Forelimb muscle (tissue), 1 donor: ENCODE measurements around the gene ADIPOR2. TPM values are rescaled to one million over a fixed set of nuclear protein-coding genes. Genes with fewer than 3 reads are reported as not detected.
"Not testable (repeated sequence)": the region's sequence is repeated elsewhere in the genome, so short reads cannot be mapped to it uniquely, and the experiment has no call there.

ENCODE experiments used
- DNase-seq: peaks from one replicate; pipeline ENCODE4 v3.0.0-alpha.2; 2013; ENCODE audit warnings: low read depth
- polyA plus RNA-seq: library from polyadenylated mRNA; unstranded; fragments of 120-200 nt; gene quantifications from one replicate; pipeline ENCODE4 v1.2.1, GENCODE V29; 2013; ENCODE audit not compliant: insufficient read length

Gene ADIPOR2
- polyA plus RNA-seq, 1 donor: 24.3 TPM

- DNase-seq: not testable (repeated sequence)
These were observed 40.8 kb downstream of the ADIPOR2 start for GRCh38 chr12:1731688-1732078.

GRCh38 chr12:1732914-1733313 is 42.0 kb downstream of the ADIPOR2 start:
- DNase-seq: no peak

GRCh38 chr12:1733712-1734111 is 42.8 kb downstream of the ADIPOR2 start:
- not testable (repeated sequence) for DNase-seq

GRCh38 chr12:1737652-1738286 is 46.9 kb downstream of the ADIPOR2 start:
- DNase-seq: no peak

GRCh38 chr12:1738446-1738845 is 47.6 kb downstream of the ADIPOR2 start:
- no peak for DNase-seq

- DNase-seq: no peak
These were observed 48.5 kb downstream of the ADIPOR2 start for GRCh38 chr12:1739368-1739767.

- DNase-seq: no peak
These were observed 49.5 kb downstream of the ADIPOR2 start for GRCh38 chr12:1740161-1740948.

- no peak for DNase-seq
These were observed 50.5 kb downstream of the ADIPOR2 start for GRCh38 chr12:1741154-1741949.

- DNase-seq: no peak
These were observed 54.1 kb downstream of the ADIPOR2 start for GRCh38 chr12:1744932-1745331.

GRCh38 chr12:1747609-1748008 is 56.7 kb downstream of the ADIPOR2 start:
- no peak for DNase-seq

- no peak for DNase-seq
These were observed 58.1 kb downstream of the ADIPOR2 start for GRCh38 chr12:1749019-1749418.

- no peak for DNase-seq
These were observed 59.4 kb downstream of the ADIPOR2 start for GRCh38 chr12:1750300-1750699.

GRCh38 chr12:1758376-1758775 is 67.5 kb downstream of the ADIPOR2 start:
- no peak for DNase-seq

GRCh38 chr12:1758887-1759286 is 68.0 kb downstream of the ADIPOR2 start:
- DNase-seq: no peak

- DNase-seq: no peak
These were observed 69.9 kb downstream of the ADIPOR2 start for GRCh38 chr12:1760566-1761382.

- DNase-seq: no peak
These were observed 71.0 kb downstream of the ADIPOR2 start for GRCh38 chr12:1761857-1762256.

- no peak for DNase-seq
These were observed 72.3 kb downstream of the ADIPOR2 start for GRCh38 chr12:1763153-1763552.

GRCh38 chr12:1766110-1766509 is 75.2 kb downstream of the ADIPOR2 start:
- no peak for DNase-seq

GRCh38 chr12:1767407-1768090 is 76.7 kb downstream of the ADIPOR2 start:
- no peak for DNase-seq

- DNase-seq: no peak
These were observed 77.7 kb downstream of the ADIPOR2 start for GRCh38 chr12:1768615-1769014.
